HG02981 (cell line): ENCODE measurements around the gene THG1L.

Experiments used
- ATAC-seq: cut with Tn5 transposase; IDR thresholded peaks from one replicate; pipeline ENCODE4 v1.9.1; 2021; ENCODE audit warnings: mild to moderate bottlenecking, moderate library complexity; ENCODE audit not compliant: unreplicated experiment

THG1L gene

DNA sequence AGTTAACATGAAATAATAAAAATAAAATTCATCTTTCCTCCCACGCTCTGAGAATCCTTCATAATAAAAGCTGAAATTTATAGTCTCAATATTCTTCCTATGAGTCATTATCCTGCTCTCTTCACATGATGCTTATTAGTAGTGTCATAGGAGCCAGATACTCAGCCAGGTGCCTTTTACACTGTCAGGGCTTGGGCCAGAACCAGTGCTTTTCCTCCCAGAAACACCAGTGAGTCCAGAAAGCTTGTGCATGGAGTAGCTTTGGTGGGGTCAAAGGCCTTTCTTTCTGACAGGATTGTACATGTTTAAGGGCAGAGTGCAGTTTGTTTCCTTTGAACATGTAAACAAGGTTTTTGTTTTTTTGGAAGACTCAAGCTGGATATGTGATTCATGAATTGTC lies 19.1 kb downstream of the THG1L start:
- ATAC-seq = no peak

GRCh38 chr5:157756122-157756521 lies 24.9 kb downstream of the THG1L start:
- no peak for ATAC-seq

DNA sequence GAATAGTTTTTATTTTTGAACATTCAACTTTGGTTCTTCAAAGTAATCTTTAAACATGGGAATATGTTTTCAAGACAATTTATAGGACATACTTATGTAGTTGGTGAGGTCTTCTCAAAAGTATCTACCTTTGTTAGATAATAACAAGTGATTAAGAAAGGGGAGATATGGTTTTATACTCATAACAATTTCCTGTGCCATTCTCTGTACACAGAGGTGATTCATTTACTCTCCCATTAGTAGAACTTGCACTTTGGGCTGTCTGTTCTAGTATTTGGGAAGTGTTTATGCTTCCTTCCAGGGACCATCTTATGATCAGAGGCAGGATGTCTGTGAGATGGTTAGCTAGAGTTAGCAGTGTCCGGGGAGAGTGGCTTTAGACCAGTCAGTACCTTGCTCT lies 27.5 kb downstream of the THG1L start:
- ATAC-seq = no peak

- peak; percentile 83 for ATAC-seq
Measured at GRCh38 chr5:157761690-157762621, 30.7 kb downstream of the THG1L start.

DNA sequence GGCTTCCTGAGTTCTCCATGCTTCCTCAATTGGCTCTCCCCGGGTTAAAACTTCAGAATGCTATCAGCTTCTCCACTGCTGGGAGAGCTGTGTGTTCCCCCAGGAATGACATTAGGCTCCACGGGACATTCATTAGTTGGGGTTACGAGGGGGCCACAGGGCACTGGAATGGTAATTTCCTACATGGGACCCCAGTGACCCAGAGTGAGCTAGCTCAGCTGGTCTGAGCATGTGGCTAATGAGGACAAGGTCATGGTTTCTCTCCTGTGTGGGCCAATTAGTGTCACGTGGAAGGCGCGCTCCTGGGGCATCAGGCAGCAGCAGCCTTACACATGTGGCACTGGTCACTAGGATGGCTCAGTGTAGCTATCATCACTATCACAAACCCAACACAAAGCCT lies 33.3 kb downstream of the THG1L start:
- no peak for ATAC-seq

DNA sequence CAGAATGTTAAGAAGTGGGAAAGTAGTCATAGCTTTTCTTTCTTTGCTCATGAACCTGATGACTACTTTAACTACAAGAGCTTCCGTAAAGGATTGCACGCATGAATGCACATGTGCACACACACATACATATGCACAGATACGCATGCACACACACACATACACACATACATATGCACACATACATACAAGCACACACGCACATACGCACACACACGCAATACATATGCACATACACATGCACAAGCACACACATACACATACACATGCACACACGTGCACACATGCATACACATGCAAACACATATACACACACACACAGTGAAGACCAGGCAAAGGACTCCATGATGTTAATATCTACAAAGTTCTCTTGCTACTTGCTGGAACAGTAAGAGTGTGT lies 35.2 kb downstream of the THG1L start:
- ATAC-seq = no peak

GRCh38 chr5:157766902-157767301 lies 35.7 kb downstream of the THG1L start:
- ATAC-seq = no peak

GRCh38 chr5:157767689-157768088 lies 36.5 kb downstream of the THG1L start:
- no peak for ATAC-seq

- ATAC-seq = no peak
Measured at GRCh38 chr5:157770665-157771064, 39.4 kb downstream of the THG1L start.

DNA sequence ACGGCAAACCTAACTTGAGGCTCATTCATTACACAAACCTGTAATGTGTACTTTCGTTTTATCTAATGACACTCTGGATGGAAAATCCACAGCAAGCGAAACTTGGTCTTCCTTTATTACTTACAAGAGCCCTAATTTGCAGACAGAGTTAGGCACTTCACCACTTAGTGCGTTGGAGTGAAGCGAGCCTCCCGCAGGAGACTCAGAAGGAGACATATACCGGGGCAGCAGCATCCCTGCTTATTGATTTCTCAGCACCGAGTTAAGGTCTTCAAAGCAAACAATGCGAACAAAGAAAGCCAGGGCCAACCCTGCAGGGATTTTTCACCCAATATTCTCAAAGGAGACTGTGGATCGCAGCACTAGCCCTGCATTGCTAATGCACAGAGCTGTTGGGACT lies 40.9 kb downstream of the THG1L start:
- ATAC-seq = no peak

- ATAC-seq = no peak
Measured at GRCh38 chr5:157778121-157778805, 47.0 kb downstream of the THG1L start.

DNA sequence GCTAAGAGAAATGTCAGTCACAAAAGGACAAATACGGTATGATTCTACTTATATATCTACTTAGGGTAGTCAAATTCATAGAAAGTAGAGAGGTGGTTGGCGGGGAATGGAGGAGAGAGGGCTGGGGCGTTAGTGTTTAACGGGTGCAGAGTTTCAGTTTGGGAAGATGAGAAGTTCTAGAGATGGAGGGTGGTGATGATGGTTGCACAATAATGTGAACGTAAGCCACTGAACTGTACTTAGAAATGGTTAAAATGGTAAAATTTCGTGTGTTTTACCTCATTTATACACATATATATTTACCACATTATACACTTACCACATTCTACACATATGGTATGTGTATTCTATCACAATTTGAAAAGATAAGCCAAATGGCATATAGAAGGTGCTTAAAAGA lies 48.0 kb downstream of the THG1L start:
- no peak for ATAC-seq

GRCh38 chr5:157785801-157786200 lies 54.6 kb downstream of the THG1L start:
- ATAC-seq = no peak
